PFSK-1 (cell line): ENCODE data around the gene ACTL7A.

Experiments
- POLR2AphosphoS5 ChIP-seq: IDR thresholded peaks from 2 replicates; pipeline ENCODE4 v1.6.1; 2012; ENCODE audit warnings: low read depth, mild to moderate bottlenecking, control low read depth, low read length, moderate library complexity
- TAF1 ChIP-seq: IDR thresholded peaks from 2 replicates; pipeline ENCODE4 v1.6.1; 2012; ENCODE audit warnings: low read length, control low read depth, borderline replicate concordance; ENCODE audit not compliant: insufficient read depth

DNA sequence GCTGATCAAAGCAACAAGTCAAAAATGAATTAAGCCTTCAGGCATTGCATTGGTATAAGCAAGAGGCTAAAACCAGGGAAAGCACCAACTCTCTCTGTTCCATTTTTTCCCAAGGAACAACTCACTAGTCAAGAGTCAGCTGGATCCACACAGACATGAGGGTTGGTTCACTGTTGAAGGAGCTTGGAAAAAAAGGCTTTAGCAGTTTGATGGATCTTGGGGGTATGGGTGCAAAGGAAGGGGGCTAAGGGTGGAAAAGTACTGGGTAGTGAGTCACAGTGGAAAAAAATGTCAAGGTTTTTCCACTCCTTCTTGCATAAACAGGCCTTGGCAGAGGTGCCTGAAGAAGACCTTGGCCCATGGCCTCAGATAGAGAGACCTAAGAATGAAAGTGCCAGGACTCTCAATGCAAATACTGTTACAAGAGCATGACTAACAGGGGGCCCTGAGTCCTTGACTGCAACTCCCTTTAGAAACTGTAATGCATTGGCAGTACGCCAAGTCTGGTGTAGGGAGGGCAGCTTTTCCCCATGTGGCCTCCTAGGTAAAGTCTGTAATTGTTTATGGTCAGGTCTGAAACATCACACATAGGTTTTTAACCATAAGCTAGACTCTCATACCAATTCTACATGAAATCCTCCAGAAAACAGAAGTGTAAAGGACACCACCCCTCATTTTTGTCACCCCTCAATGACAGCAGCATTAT, 23.7 kb downstream of the ACTL7A start:
- no peak for TF ChIP-seq POLR2AphosphoS5
- no peak for TF ChIP-seq TAF1
